ENCODE data around the gene DNAAF1.
"Not testable (repeated sequence)": the region's sequence is repeated elsewhere in the genome, so short reads cannot be mapped to it uniquely, and the experiment has no call there.

Gene DNAAF1

DNA sequence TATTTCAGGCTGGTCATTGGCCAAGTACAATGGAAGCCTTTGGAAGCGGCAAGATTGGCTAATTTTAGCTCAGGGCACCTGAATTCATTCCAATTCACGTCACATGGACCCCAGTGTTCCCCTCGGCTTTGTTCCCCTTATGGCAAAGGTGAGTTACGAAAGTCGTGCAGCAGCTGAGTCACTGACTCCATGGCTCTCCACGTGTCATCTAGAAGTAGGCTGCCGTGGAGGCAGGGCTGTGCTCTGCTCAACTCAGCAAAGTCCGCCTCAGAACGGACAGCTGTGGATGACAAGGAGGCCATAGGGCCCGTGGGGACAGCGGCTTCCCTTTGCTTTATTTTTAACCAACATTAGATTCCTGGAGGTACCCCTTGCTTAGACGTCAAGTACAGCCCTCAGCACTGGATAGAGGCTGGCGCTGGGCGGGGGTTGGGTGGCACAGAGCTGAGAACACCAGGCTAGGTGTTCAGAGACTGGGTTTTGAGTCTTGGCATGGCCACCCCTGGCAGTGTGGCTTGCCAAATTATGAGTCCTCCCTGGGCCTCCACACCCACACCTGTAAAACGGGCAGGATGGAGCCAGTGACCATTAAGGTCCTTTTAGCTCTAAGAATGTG, 69.5 kb downstream of the DNAAF1 start:
- DNase-seq, result no peak

- DNase-seq, result no peak
Measured at GRCh38 chr16:84215531-84215930, 70.4 kb downstream of the DNAAF1 start.

DNA sequence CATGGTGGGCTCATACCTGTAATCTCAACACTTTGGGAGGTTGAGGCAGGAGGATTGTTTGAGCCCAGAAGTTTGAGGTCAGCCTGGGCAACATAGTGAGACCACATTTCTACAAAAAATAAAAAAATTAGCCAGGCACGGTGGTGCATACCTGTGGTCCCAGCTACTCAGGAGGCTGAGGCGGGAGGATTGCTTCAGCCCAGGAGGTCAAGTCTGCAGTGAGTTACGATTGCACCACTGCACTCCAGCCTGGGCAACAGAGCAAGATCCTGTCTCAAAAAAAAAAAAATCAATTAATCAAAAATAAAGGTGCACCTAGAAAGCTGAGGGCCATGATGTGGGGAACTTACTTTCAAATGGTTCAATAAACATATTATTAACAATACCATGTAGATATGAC, 71.0 kb downstream of the DNAAF1 start:
- DNase-seq, result not testable (repeated sequence)

DNA sequence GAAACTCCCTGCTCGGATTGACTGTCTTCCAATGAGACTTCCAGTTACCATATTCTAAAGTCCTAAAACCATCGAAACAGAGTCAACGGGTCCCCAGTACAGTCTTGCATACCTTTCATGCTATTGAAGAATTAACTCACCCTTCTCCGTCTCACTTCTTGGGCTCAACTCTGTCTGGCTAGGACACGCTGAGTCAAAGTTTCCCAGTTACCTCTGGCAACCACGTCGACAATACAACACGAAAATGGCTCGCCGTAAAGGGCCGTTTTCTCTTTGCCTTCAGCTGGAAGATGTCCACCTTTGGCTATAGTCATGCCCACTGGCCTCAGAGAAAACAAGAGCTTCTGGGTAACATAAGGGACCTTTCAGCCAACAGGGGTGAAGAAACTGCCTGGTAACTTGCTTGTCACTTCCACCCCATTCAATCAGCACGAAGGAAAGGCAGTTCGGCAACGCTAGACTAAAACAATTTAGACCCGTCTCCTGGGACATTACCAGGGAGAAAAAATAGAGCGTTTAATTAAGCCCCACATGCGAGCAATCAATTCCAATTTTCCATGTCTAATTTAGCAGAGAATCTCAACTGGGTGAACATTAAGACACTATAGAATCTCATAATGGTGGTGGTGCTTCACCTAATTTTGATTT, 73.2 kb downstream of the DNAAF1 start:
- no peak for DNase-seq

- no peak for DNase-seq
Measured at GRCh38 chr16:84218956-84219355, 73.8 kb downstream of the DNAAF1 start.

DNA sequence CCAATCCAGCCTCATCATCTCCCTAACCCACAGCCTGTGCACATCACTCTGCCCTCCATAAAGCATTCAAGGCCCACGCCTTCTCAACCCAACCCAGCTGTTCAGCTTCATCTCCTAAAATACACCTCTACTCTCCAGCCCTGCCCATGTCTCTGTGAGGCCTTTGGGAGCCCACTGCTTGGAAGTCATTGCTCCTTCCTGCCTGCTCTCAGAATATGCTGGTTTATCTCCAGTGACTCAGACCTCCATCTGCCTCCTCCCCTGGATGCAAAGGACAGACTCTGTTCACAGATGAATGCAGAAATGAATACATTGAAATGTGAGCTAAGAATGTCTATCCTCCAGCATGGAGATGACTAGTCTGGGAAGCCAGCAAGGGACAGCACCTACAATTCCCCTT, 75.7 kb downstream of the DNAAF1 start:
- no peak for DNase-seq

GRCh38 chr16:84223456-84223855, 78.3 kb downstream of the DNAAF1 start:
- DNase-seq, result no peak

DNA sequence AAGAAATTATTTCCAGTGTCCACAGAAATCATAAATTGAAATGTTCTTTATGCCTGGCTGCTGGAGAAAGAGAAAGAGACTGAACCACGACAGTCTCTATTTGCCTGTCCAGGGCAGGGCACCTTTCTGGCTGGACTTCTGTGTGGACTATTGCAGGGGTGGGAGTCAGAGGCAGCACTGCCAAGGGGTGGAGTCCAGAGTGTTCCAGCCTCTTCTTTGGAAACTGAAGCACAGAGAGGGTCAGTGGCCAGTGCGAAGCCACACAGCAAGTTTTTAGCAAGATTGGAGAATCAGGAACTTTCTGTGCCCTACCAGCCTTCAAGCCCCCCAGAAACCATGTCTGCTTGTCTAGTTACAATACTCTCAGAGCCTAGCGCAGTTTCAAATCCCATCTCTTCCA, 79.4 kb downstream of the DNAAF1 start:
- DNase-seq, result no peak

DNA sequence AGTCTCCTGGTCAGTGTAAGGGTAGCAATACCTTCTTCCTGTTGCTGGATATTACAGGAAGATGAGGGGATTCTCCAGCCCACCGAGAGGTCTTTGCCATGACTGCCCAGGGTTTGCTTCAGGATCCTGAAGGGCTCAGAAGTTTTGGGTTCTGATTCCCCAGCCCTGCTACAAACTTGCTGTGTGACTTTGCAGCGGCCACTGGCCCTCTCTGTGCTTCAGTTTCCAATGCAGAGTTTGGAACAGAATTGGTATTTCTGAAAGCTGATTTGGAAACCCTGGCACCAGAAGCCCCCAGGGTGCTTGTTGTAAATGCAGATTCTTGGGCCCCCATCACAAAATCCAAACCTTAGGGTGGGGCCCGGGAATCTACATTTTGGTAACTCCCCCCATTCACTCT, 80.0 kb downstream of the DNAAF1 start:
- DNase-seq, result no peak

GRCh38 chr16:84225571-84225970, 80.5 kb downstream of the DNAAF1 start:
- no peak for DNase-seq

DNA sequence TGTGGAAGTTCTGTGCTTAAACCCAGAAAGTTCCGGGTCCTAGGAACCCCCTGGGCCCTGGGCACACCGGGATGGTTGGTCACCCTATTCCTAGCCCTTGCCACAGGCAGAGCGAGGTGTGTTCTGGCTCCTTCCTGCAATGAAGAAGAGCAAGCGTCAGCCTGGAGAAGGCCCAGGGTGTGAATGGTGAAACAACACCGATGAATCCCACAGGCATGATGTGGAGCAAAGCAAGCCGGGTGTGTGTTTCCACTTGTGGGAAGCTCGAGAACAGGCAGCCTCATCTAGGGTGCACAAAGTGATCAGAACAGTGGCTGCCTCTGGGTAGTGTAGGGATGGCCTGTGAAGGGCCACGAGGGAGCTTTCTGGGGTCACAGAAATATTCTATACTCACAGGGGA, 80.9 kb downstream of the DNAAF1 start:
- DNase-seq, result no peak
